Esophagus squamous epithelium (tissue), 5 donors: ENCODE results near the gene PRXL2C. TPM values are rescaled to one million over a fixed set of nuclear protein-coding genes. Genes with fewer than 3 reads are reported as not detected.
"Not testable (repeated sequence)": the region's sequence is repeated elsewhere in the genome, so short reads cannot be mapped to it uniquely, and the experiment has no call there.

Experiments used
- DNase-seq: peaks from one replicate; lab custom pipeline; 2025; lab: John Stamatoyannopoulos, UW
- H3K27ac ChIP-seq, 4 donors: fragments of 200-600 bp; sonication (generic); one replicate each; pipeline ENCODE4 v1.5.1; 2016 to 2019; ENCODE audit warnings: mild to moderate bottlenecking in 1 of 4
- H3K27me3 ChIP-seq, 4 donors: fragments of 200-600 bp; sonication (generic); 1 replicate in 3 of 4; 2 replicates in 1 of 4; pipeline versions ENCODE4 v1.5.1 to v1.6.0; 2017 to 2021; ENCODE audit warnings: antibody characterized with exemption in 1 of 4
- H3K36me3 ChIP-seq, 3 donors: fragments of 200-600 bp; sonication (generic); one replicate each; pipeline ENCODE4 v1.5.1; 2016 to 2019
- H3K4me1 ChIP-seq, 3 donors: fragments of 200-600 bp; sonication (generic); one replicate each; pipeline ENCODE4 v1.5.1; 2017 to 2019
- H3K4me3 ChIP-seq, 4 donors: fragments of 200-600 bp; sonication (generic); 1 replicate in 3 of 4; 2 replicates in 1 of 4; pipeline ENCODE4 v1.5.1; 2016 to 2019; ENCODE audit warnings: mild to moderate bottlenecking in 2 of 4, moderate library complexity in 1 of 4
- H3K9me3 ChIP-seq, 3 donors: fragments of 200-600 bp; sonication (generic); one replicate each; pipeline ENCODE4 v1.5.1; 2016 to 2019
- POLR2A ChIP-seq, 4 donors: fragments of 450-650 bp; IDR thresholded peaks; one replicate each; pipeline ENCODE4 v1.6.1; 2017; ENCODE audit warnings: antibody characterized with exemption in 4 of 4, mild to moderate bottlenecking in 4 of 4, moderate library complexity in 3 of 4
- WGBS, 2 donors: methylation state at CpG; one replicate each; pipeline ENCODE4 v1.1.5; 2018; 5-methylcytosine and 5-hydroxymethylcytosine counted together
- intact Hi-C: fragments of 100-400 bp; cut with DNase I; formaldehyde crosslinking; loops from one replicate; pipeline ENCODE4 v1.15.0; 2022
- total RNA-seq, 4 donors: library from RNA; depleted of rRNA; stranded (reverse); fragments of >200 nt; gene quantifications; one replicate each; pipeline ENCODE4 v1.1.0, GENCODE V29; 2016
- TF ChIP-seq, protein P1 (sequence below), 6 experiments: fragments of 450-650 bp in 4 of 6; fragments of 200-600 bp in 2 of 6; sonication (generic) in 2 of 6; IDR thresholded peaks; one replicate each; pipeline ENCODE4 v1.5.1; 2016 to 2019; ENCODE audit warnings: antibody characterized with exemption in 6 of 6, mild to moderate bottlenecking in 4 of 6, moderate library complexity in 4 of 6
- donor health status: DM: yes; HTN: yes; CAD: no.

The PRXL2C gene
- total RNA-seq, 4 donors from 2014 or later = 0.95 to 12.2 (median 5.6) TPM

DNA sequence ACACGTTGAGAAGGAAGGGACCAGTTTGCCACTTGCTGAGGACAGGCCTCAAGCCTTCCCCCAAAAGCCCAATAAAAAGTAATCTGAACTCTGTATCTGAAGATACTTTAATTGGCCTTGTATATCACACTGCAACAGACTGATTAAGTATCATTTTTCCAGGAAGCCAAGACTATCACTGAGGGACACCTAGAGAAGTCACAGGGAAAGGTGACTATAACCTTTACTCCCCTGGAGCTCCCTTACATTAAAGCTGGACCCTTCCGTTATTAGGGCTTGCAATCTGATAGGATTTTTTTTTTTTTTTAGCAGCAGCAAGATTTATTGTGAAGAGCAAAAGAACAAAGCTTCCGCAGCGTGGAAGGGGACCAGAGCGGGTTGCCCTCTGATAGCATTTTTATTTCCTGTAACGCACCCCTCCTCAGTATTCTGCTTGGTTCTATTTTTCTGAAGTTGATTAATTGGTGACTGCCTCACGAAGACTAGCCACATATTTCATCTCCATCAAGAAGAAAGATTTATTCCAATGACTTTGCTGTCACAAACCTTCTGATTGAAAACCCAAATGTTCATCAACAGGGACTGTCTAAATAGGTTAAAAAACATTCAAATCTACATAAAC, 38.2 kb downstream of the PRXL2C start:
- no peaks in the 10 kb centered on the region for H3K36me3 ChIP-seq
- 85 to 86% methylated on average over 7 of the region's 7 CpGs for WGBS, 2 donors
- H3K9me3 ChIP-seq = no peaks in the 10 kb centered on the region
- TF ChIP-seq, protein P1, sequence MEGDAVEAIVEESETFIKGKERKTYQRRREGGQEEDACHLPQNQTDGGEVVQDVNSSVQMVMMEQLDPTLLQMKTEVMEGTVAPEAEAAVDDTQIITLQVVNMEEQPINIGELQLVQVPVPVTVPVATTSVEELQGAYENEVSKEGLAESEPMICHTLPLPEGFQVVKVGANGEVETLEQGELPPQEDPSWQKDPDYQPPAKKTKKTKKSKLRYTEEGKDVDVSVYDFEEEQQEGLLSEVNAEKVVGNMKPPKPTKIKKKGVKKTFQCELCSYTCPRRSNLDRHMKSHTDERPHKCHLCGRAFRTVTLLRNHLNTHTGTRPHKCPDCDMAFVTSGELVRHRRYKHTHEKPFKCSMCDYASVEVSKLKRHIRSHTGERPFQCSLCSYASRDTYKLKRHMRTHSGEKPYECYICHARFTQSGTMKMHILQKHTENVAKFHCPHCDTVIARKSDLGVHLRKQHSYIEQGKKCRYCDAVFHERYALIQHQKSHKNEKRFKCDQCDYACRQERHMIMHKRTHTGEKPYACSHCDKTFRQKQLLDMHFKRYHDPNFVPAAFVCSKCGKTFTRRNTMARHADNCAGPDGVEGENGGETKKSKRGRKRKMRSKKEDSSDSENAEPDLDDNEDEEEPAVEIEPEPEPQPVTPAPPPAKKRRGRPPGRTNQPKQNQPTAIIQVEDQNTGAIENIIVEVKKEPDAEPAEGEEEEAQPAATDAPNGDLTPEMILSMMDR (IDR thresholded peaks at IDR 0.05) = no peak
- TF ChIP-seq POLR2A (IDR thresholded peaks at IDR 0.05) = no peak
- peaks cover 14 to 44% (median 17%) of the 10 kb centered on the region in 3 donors for H3K4me1 ChIP-seq
- intact Hi-C loops = no loop called here
- H3K27me3 ChIP-seq = peaks cover 0 to 4% (median 0%) of the 10 kb centered on the region in 4 donors
- DNase-seq = no peak
- H3K4me3 ChIP-seq = no peak overlapping the region
- H3K27ac ChIP-seq = peak overlapping the region in 1 of 4 donors; percentile 83

DNA sequence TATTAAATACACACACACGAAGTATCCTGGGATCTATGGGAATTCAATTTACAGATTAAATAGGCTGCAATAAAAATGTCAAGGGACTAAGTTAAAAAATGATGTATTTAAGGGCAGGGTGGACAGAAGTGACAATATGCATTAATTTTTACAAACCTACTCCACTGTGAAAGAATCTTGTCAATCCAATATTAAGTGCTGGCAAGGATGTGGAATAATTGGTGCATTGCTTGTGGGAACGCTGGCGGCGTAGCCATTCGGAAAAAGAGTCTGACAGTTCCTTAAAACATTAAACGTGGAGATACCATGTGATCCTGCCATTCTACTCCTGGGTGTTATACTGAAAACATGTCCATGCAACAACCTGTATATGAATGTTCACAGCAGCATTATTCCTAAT, 39.7 kb downstream of the PRXL2C start:
- peak overlapping the region in 1 of 4 donors; percentile 27 for H3K27ac ChIP-seq
- no peak for TF ChIP-seq POLR2A (IDR thresholded peaks at IDR 0.05)
- TF ChIP-seq, protein P1 (IDR thresholded peaks at IDR 0.05) = no peak
- DNase-seq = no peak
- intact Hi-C loops = no loop called here
- no peaks in the 10 kb centered on the region for H3K36me3 ChIP-seq
- peaks cover 17 to 55% (median 22%) of the 10 kb centered on the region in 3 donors for H3K4me1 ChIP-seq
- 77 to 78% methylated on average over 6 of the region's 6 CpGs for WGBS, 2 donors
- H3K27me3 ChIP-seq = peaks cover 0 to 4% (median 0%) of the 10 kb centered on the region in 4 donors
- H3K9me3 ChIP-seq = no peaks in the 10 kb centered on the region
- no peak overlapping the region for H3K4me3 ChIP-seq

DNA sequence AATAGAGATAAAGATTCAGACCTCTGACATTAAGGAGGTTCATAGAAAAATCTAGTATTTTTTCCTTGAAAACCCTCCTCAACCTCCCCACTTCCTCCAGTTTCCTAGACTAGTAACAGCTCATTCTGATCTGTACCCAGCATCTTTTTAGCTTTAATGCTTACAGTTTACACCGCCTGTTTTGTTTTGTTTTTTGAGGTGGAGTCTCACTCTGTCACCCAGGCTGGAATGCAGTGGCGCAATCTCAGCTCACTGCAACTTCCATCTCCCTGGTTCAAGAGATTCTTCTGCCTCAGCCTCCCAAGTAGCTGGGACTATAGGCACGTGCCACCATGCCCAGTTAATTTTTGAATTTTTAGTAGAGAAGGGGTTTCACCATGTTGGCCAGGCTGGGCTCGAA, 40.5 kb downstream of the PRXL2C start:
- H3K27me3 ChIP-seq, H3K36me3 ChIP-seq, intact Hi-C loops, H3K4me3 ChIP-seq, DNase-seq, H3K9me3 ChIP-seq: not testable (repeated sequence)
- WGBS, 2 donors = 73 to 81% methylated on average over 4 of the region's 4 CpGs
- H3K4me1 ChIP-seq = peaks cover 17 to 48% (median 19%) of the 10 kb centered on the region in 3 donors
- peak overlapping the region in 2 of 4 donors; percentile 27 to 31 for H3K27ac ChIP-seq

DNA sequence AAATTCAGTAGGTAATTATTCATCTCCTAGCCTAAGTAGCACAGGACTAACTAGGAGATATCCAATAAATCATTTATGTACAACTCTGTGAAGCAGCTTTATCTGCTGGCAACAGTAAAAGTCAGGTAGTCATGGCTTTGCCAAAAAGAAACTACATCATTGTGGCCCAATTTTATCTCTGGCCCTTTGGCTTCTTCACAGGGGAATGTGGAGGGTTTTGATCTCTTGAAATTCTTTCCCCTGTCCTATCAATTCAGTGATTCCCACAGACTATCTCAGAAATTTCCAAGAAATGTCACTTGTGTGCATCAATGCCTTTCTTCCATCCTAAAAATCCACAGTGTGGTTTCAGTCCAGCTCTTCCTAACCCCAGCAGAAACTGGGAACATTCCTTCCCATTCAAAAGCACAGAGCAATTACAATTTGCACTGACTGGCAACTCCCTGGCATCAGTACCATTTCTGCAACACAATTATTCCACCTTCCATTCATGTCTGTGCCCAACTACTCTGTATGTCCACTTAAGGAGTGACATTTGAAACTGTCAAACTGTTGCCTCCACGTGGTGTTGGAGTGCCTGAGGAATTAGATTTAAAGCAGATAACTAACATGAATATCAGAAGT, 42.0 kb downstream of the PRXL2C start:
- no peak for DNase-seq
- intact Hi-C loops = no loop called here
- TF ChIP-seq, protein P1 (IDR thresholded peaks at IDR 0.05) = no peak
- no peak for TF ChIP-seq POLR2A (IDR thresholded peaks at IDR 0.05)
- Histone ChIP-seq H3K9me3 (no peaks in the 10 kb centered on the region), H3K36me3 (no peaks in the 10 kb centered on the region), H3K27ac (peak overlapping the region in 3 of 4 donors; percentile 72 to 73 (median 72)), H3K4me3 (no peak overlapping the region), H3K4me1 (peaks cover 9 to 36% (median 16%) of the 10 kb centered on the region in 3 donors), H3K27me3 (no peaks in the 10 kb centered on the region)
- WGBS, 2 donors = 29 to 39% methylated on average over 1 of the region's 1 CpG

DNA sequence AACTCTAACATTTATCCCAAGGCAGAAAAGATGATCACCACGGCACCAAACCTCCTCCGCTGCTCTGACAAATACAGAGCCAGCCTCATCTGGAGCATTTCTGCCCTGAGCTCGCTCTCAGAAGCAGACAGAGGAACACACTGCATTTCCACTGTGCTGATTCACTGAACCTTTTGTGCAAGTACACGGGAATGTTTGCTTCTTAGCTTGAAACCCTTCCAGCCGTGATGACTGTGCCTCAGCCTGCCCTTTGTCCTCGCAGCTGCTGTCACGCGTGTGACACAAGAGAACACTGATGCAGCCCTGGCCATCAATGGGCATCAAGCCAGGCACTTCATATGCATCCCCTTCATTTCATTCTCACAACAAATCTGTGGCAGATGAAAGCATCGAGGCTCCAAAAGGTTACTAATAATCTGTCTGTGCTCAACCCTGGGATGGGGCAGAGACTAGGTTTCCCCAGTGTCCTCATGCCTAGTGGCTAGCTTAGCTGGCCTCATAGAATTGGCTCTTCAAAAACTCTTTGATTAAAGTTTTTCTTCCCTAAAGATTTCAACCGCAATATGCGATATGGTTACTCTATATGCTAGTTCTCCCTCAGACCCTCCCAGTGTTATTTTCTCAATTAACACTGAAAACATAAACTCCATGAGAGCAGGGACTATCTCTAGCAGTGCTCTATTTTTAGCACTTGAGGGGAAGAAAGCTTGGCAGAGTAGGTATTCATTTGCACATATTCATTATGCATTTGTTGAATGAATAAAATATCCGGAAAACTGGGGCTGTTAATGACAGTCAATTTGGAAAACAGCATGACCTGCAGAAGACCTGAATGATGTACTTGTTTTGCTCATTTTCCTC, 42.8 kb downstream of the PRXL2C start:
- Histone ChIP-seq H3K36me3 (no peaks in the 10 kb centered on the region), H3K9me3 (no peaks in the 10 kb centered on the region), H3K27me3 (no peaks in the 10 kb centered on the region), H3K4me3 (peak overlapping the region in 1 of 4 donors; percentile 40), H3K27ac (peak overlapping the region; percentile 25 to 73 (median 72)), H3K4me1 (peaks cover 9 to 32% (median 16%) of the 10 kb centered on the region in 3 donors)
- intact Hi-C loops = no loop called here
- DNase-seq = no peak
- 40 to 41% methylated on average over 8 to 12 of the region's 12 CpGs for WGBS, 2 donors
- peak in 1 of 4 donors; percentile 21 for TF ChIP-seq POLR2A (IDR thresholded peaks at IDR 0.05)
- TF ChIP-seq, protein P1 (IDR thresholded peaks at IDR 0.05) = no peak
